ENCODE results near the gene TIMP3.

The TIMP3 gene

GRCh38 chr22:32809786-32810554 is 8.5 kb downstream of the TIMP3 start:
- no peak for DNase-seq

GRCh38 chr22:32810555-32811133 is 9.1 kb downstream of the TIMP3 start:
- DNase-seq = no peak

- DNase-seq = no peak
Observed at GRCh38 chr22:32811788-32812545, 10.5 kb downstream of the TIMP3 start.

GRCh38 chr22:32814285-32814860 is 12.9 kb downstream of the TIMP3 start:
- DNase-seq = no peak

GRCh38 chr22:32815059-32815458 is 13.6 kb downstream of the TIMP3 start:
- no peak for DNase-seq

- no peak for DNase-seq
Observed at GRCh38 chr22:32815943-32816342, 14.4 kb downstream of the TIMP3 start.

- DNase-seq = no peak
Observed at GRCh38 chr22:32817137-32817730, 15.7 kb downstream of the TIMP3 start.

GRCh38 chr22:32818446-32819115 is 17.1 kb downstream of the TIMP3 start:
- DNase-seq = no peak

GRCh38 chr22:32819120-32819519 is 17.6 kb downstream of the TIMP3 start:
- no peak for DNase-seq

GRCh38 chr22:32820131-32821119 is 18.9 kb downstream of the TIMP3 start:
- no peak for DNase-seq

- no peak for DNase-seq
Observed at GRCh38 chr22:32822179-32822877, 20.8 kb downstream of the TIMP3 start.

- DNase-seq = no peak
Observed at GRCh38 chr22:32823024-32823730, 21.7 kb downstream of the TIMP3 start.

- no peak for DNase-seq
Observed at GRCh38 chr22:32824531-32825312, 23.2 kb downstream of the TIMP3 start.

- DNase-seq = no peak
Observed at GRCh38 chr22:32826537-32826936, 25.0 kb downstream of the TIMP3 start.

GRCh38 chr22:32827049-32827602 is 25.6 kb downstream of the TIMP3 start:
- no peak for DNase-seq

- no peak for DNase-seq
Observed at GRCh38 chr22:32828150-32828549, 26.6 kb downstream of the TIMP3 start.

- DNase-seq = no peak
Observed at GRCh38 chr22:32828561-32828960, 27.1 kb downstream of the TIMP3 start.

- DNase-seq = no peak
Observed at GRCh38 chr22:32829451-32829851, 27.9 kb downstream of the TIMP3 start.

GRCh38 chr22:32830473-32830872 is 29.0 kb downstream of the TIMP3 start:
- no peak for DNase-seq
